T-helper 2 cell treated with Interferon-gamma antibody and Interleukin-4, amounts not matched to agents 5 μg/mL and 100 μg/mL, for 36 hours (primary cell): ENCODE data around the gene ANXA9.

Experiments used
- DNase-seq: peaks from one replicate; pipeline ENCODE4 v3.0.0; 2021; ENCODE audit warnings: low spot score
- H3K27ac Mint-ChIP-seq: one replicate; pipeline ENCODE4 v1.8.0; 2021; ENCODE audit warnings: mild to moderate bottlenecking, mixed read lengths
- H3K27me3 Mint-ChIP-seq: one replicate; pipeline ENCODE4 v1.8.0; 2021; ENCODE audit warnings: low read depth, mixed read lengths
- H3K36me3 Mint-ChIP-seq: one replicate; pipeline ENCODE4 v1.8.0; 2021; ENCODE audit warnings: low read depth, mixed read lengths
- H3K4me1 Mint-ChIP-seq: one replicate; pipeline ENCODE4 v1.8.0; 2021; ENCODE audit warnings: low read depth, mixed read lengths
- H3K4me3 Mint-ChIP-seq: one replicate; pipeline ENCODE4 v1.8.0; 2022; ENCODE audit warnings: mild to moderate bottlenecking, moderate library complexity, mixed read lengths
- H3K9me3 Mint-ChIP-seq: one replicate; pipeline ENCODE4 v1.8.0; 2021; ENCODE audit warnings: mixed read lengths

Gene ANXA9

DNA sequence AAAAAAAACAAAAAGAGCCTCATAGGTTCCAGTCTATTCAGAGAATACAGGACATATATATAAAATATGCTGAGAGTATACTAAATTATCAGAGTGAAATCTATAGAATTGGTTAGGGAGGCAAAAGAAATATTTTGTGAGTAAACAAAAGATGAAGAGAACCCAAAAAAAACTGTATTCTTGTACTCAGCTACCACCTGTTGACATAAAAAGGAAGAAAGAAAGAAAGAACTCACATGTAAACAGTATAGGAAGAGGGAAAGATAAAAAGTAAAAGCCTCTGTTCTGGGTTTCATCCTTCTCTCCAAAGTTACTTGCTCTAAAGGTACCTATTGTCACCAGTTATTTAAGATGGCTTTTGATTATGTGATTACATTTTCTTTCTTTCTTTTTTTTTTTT, 44.4 kb downstream of the ANXA9 start:
- H3K9me3 Mint-ChIP-seq = no peaks in the 10 kb centered on the region
- H3K27me3 Mint-ChIP-seq = no peaks in the 10 kb centered on the region
- H3K4me3 Mint-ChIP-seq = no peak overlapping the region
- H3K36me3 Mint-ChIP-seq = peaks cover 27% of the 10 kb centered on the region
- no peak overlapping the region for H3K27ac Mint-ChIP-seq
- H3K4me1 Mint-ChIP-seq = peaks cover 4% of the 10 kb centered on the region
- DNase-seq = no peak

DNA sequence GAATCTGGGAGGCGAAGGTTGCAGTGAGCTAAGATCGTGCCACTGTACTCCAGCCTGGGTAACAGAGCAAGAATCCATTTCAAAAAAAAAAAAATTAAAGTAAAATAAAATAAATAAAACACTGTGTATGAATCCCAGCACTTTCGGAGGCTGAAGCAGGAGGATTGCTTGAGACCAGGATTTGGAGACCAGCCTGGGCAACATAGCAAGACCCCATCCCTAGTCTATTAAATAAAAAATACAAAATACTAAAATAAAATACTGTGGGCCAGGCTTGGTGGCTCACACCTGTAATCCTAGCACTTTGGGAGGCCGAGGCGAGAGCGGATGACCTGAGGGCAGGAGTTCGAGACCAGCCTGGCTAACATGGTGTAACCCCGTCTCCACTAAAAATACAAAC, 50.1 kb downstream of the ANXA9 start:
- Mint-ChIP-seq H3K27me3 (no peaks in the 10 kb centered on the region), H3K9me3 (no peaks in the 10 kb centered on the region), H3K4me3 (no peak overlapping the region), H3K4me1 (no peaks in the 10 kb centered on the region), H3K27ac (no peak overlapping the region), H3K36me3 (peaks cover 30% of the 10 kb centered on the region)
- DNase-seq = no peak

DNA sequence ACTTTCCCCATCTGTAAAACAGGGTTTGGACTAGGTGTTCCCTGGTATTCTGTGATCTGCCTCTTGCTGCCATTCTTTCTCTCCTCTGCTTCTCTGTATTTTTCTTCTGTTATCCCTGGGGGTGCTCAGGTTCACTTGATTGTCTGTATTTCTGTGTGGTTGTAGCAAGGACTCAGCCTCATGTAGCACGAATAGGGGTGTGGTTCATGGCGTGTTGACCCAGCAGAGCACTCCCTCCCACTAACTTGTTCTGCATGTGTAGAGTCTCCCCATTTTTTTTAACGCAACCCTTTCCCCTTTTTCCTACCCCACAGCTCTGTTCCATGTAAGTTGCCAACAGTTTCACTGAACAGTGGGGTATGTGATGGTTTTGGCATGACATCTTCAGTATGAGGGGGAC, 53.1 kb downstream of the ANXA9 start:
- Mint-ChIP-seq H3K36me3 (peaks cover 17% of the 10 kb centered on the region), H3K27ac (no peak overlapping the region), H3K27me3 (no peaks in the 10 kb centered on the region), H3K4me3 (no peak overlapping the region), H3K9me3 (no peaks in the 10 kb centered on the region), H3K4me1 (no peaks in the 10 kb centered on the region)
- no peak for DNase-seq

DNA sequence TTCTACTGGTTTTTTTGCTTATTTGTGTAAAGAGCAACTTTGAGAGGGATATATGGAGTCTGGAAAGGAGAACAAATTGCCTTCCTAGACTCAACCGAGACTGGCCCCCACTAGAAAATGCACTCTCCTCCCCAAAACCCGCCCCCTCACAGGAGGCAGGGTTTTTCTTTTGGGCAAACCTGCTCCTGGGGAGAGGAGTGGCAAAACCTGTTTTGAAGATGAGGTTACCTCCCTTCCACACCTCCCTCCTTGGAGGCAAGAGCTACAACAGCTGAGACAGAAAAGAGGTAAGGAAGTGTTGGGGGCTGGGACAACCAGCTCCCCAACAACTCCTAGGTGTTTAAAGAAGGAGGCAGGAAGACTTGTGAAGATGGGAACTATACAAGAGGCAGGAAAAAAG, 54.3 kb downstream of the ANXA9 start, which contains the start of gene BNIPL:
BNIPL (plus strand) TSS at position 231 of the 400 bp plus-strand sequence; CDS start at position 371, 140 bp downstream.
- H3K27me3 Mint-ChIP-seq = no peaks in the 10 kb centered on the region
- DNase-seq = no peak
- no peaks in the 10 kb centered on the region for H3K4me1 Mint-ChIP-seq
- H3K27ac Mint-ChIP-seq = no peak within 1 kb of the TSS
- H3K9me3 Mint-ChIP-seq = no peaks in the 10 kb centered on the region
- H3K36me3 Mint-ChIP-seq = peaks cover 15% of the 10 kb centered on the region
- H3K4me3 Mint-ChIP-seq = no peak within 1 kb of the TSS

DNA sequence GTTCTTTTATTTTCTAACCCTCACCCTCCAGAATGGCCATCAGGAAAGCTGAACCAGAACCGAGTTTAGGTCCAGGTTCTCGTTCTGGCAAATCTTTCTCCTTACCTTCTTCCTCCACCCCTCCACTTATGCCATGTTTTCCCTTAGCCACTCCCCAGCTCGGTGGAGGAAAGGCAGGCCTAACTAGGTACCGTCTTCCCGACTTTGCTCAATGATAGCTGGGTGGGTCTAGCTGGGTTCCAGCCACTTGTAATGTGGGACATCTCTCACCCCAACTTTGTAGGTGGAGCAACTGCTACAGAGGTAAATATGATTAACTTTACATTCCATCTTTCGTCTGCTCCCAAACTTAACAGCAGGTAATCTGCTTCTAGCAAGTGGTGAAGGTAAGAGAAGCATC, 54.9 kb downstream of the ANXA9 start:
- peaks cover 15% of the 10 kb centered on the region for H3K36me3 Mint-ChIP-seq
- no peaks in the 10 kb centered on the region for H3K27me3 Mint-ChIP-seq
- H3K4me1 Mint-ChIP-seq = no peaks in the 10 kb centered on the region

DNA sequence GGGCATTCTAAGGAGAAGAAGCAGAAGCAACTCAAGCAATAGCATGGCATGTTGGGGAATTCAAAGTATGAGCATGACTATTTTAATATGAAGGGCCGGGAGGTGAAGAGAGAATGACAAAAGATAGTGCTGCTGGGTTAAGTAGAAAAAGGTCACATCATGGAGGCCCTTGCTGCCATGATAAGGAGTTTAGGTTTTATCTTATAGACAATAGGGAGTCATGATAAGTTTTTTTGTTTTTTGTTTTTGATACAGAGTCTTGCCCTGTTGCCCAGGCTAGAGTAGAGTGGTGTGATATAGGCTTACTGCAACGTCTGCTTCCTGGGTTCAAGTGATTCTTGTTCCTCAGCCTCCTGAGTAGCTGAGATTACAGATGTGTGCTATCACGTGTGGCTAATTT, 57.4 kb downstream of the ANXA9 start:
- Mint-ChIP-seq H3K27me3 (no peaks in the 10 kb centered on the region), H3K36me3 (peaks cover 10% of the 10 kb centered on the region), H3K4me3 (no peak overlapping the region), H3K4me1 (peaks cover 2% of the 10 kb centered on the region), H3K9me3 (no peaks in the 10 kb centered on the region), H3K27ac (no peak overlapping the region)
- DNase-seq = no peak

More for the DNA sequence above, 54.9 kb downstream of the ANXA9 start:
- Mint-ChIP-seq H3K9me3 (no peaks in the 10 kb centered on the region), H3K4me3 (no peak overlapping the region), H3K27ac (no peak overlapping the region)
- no peak for DNase-seq

DNA sequence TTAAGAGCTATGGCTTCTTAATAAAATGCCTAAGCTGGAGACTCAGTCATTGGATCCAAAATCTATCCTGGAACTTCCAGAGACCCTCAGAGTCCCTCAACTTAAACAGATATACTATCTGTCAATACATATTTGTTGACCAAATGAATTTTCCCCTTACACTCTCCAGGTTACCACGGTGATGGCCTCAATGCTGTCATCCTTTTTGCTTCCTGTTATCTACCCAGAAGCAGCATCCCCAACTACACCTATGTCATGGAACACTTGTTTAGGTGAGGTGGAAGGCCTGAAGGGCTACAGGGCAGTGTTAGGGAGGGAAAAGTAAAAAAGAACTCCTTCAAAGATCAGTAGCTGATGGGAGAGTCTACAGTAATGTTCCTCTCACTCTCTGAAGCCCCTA, 61.1 kb downstream of the ANXA9 start:
- H3K9me3 Mint-ChIP-seq = no peaks in the 10 kb centered on the region
- no peak overlapping the region for H3K27ac Mint-ChIP-seq
- H3K4me3 Mint-ChIP-seq = no peak overlapping the region
- DNase-seq = no peak
- H3K4me1 Mint-ChIP-seq = peaks cover 16% of the 10 kb centered on the region
- peaks cover 1% of the 10 kb centered on the region for H3K36me3 Mint-ChIP-seq
- no peaks in the 10 kb centered on the region for H3K27me3 Mint-ChIP-seq
